H7 (cell line): Measurements from ENCODE around the gene PCSK1N. TPM values are rescaled to one million over a fixed set of nuclear protein-coding genes. Genes with fewer than 3 reads are reported as not detected.
A peak's percentile ranks its signal among the peaks of the same experiment; 100 is the strongest.

ENCODE experiments used
- DNase-seq: peaks from one replicate; pipeline ENCODE4 v3.0.0; 2012
- H3K27me3 ChIP-seq: 2 replicates; pipeline ENCODE4 v1.6.0; 2011; ENCODE audit warnings: mild to moderate bottlenecking, low read length; ENCODE audit not compliant: control insufficient read depth, insufficient read depth
- H3K36me3 ChIP-seq: replicated peaks from 2 replicates; pipeline ENCODE4 v1.5.1; 2011; ENCODE audit warnings: low read length; ENCODE audit not compliant: control insufficient read depth, insufficient read depth
- H3K4me3 ChIP-seq: 2 replicates; pipeline ENCODE4 v1.5.1; 2011; ENCODE audit warnings: low read depth, mild to moderate bottlenecking, control low read depth, low read length, moderate library complexity; ENCODE audit not compliant: insufficient read depth
- total RNA-seq: library from RNA; depleted of rRNA; stranded (reverse); fragments of >200 nt; shearing (Covaris generic); gene quantifications from 2 replicates; pipeline ENCODE4 v1.2.3, GENCODE V29; 2014; rRNA removed

The PCSK1N gene
- total RNA-seq, 1 experiment from 2014 or later = 1.6 TPM

- Histone ChIP-seq H3K27me3 (no peaks in the 10 kb centered on the region), H3K4me3 (no peak overlapping the region), H3K36me3 (no peaks in the 10 kb centered on the region)
- no peak for DNase-seq
Observed at GRCh38 chrX:48789366-48790220, 45.8 kb downstream of the PCSK1N start.

- Histone ChIP-seq H3K27me3 (no peaks in the 10 kb centered on the region), H3K36me3 (no peaks in the 10 kb centered on the region)
- peak; percentile 22 for DNase-seq
Observed at GRCh38 chrX:48787505-48788443, 47.6 kb downstream of the PCSK1N start.

GRCh38 chrX:48786825-48787504 lies 48.4 kb downstream of the PCSK1N start:
- no peak for DNase-seq
- Histone ChIP-seq H3K36me3 (no peaks in the 10 kb centered on the region), H3K4me3 (no peak overlapping the region), H3K27me3 (no peaks in the 10 kb centered on the region)

More at GRCh38 chrX:48787505-48788443, 47.6 kb downstream of the PCSK1N start:
- H3K4me3 ChIP-seq = no peak overlapping the region

- Histone ChIP-seq H3K4me3 (no peak within 1 kb of the TSS), H3K36me3 (no peaks in the 10 kb centered on the region), H3K27me3 (no peaks in the 10 kb centered on the region)
- peak; percentile 49 for DNase-seq
Observed at GRCh38 chrX:48786341-48786800, 49.0 kb downstream of the PCSK1N start, which contains the start of gene GATA1. Gene GATA1, plus strand, starts transcription at chrX:48786590. Its CDS starts 4,520 bp downstream, at chrX:48791110.

GRCh38 chrX:48785540-48786214 lies 49.7 kb downstream of the PCSK1N start:
- no peaks in the 10 kb centered on the region for H3K27me3 ChIP-seq
- H3K36me3 ChIP-seq = no peaks in the 10 kb centered on the region
- peak; percentile 31 for DNase-seq
- H3K4me3 ChIP-seq = no peak overlapping the region

GRCh38 chrX:48785186-48785539 lies 50.2 kb downstream of the PCSK1N start:
- Histone ChIP-seq H3K27me3 (no peaks in the 10 kb centered on the region), H3K36me3 (no peaks in the 10 kb centered on the region), H3K4me3 (no peak overlapping the region)
- DNase-seq = no peak

- no peaks in the 10 kb centered on the region for H3K36me3 ChIP-seq
- no peak for DNase-seq
Observed at GRCh38 chrX:48784726-48785125, 50.7 kb downstream of the PCSK1N start.

GRCh38 chrX:48782795-48783194 lies 52.6 kb downstream of the PCSK1N start:
- H3K36me3 ChIP-seq = no peaks in the 10 kb centered on the region
- peak; percentile 33 for DNase-seq
- H3K4me3 ChIP-seq = no peak overlapping the region
- no peaks in the 10 kb centered on the region for H3K27me3 ChIP-seq

More at GRCh38 chrX:48784726-48785125, 50.7 kb downstream of the PCSK1N start:
- H3K27me3 ChIP-seq = no peaks in the 10 kb centered on the region
- no peak overlapping the region for H3K4me3 ChIP-seq

- Histone ChIP-seq H3K4me3 (no peak overlapping the region), H3K27me3 (no peaks in the 10 kb centered on the region), H3K36me3 (no peaks in the 10 kb centered on the region)
- no peak for DNase-seq
Observed at GRCh38 chrX:48782216-48782615, 53.2 kb downstream of the PCSK1N start.

GRCh38 chrX:48781705-48782104 lies 53.7 kb downstream of the PCSK1N start:
- DNase-seq = no peak
- Histone ChIP-seq H3K36me3 (no peaks in the 10 kb centered on the region), H3K27me3 (no peaks in the 10 kb centered on the region), H3K4me3 (no peak overlapping the region)

Other genes starting within 250 kb of the PCSK1N start
- 24.3 and 55.1 TPM in 2 replicates for gene WDR13, start 238.1 kb downstream of the PCSK1N start, total RNA-seq
- 0.67 and 0.69 TPM in 2 replicates for gene WAS, start 151.8 kb downstream of the PCSK1N start, total RNA-seq
- 19.6 and 20.4 TPM in 2 replicates for gene SUV39H1, start 138.9 kb downstream of the PCSK1N start, total RNA-seq
- gene GLOD5, start 73.9 kb downstream of the PCSK1N start, total RNA-seq = not detected in 2 replicates
- not detected in 2 replicates for gene GATA1, start 49.0 kb downstream of the PCSK1N start, total RNA-seq
- 52.4 and 54.8 TPM in 2 replicates for gene HDAC6, start 33.5 kb downstream of the PCSK1N start, total RNA-seq
- gene ERAS, start 9.1 kb downstream of the PCSK1N start, total RNA-seq = 0.21 TPM in 1 of 2 replicates, not detected in the other
- 129 and 157 TPM in 2 replicates for gene TIMM17B, start 62.2 kb upstream of the PCSK1N start, total RNA-seq
- gene PQBP1, start 62.3 kb upstream of the PCSK1N start, total RNA-seq = 30.2 and 39.8 TPM in 2 replicates
- 12.0 and 12.3 TPM in 2 replicates for gene SLC35A2, start 76.0 kb upstream of the PCSK1N start, total RNA-seq
- gene PIM2, start 83.4 kb upstream of the PCSK1N start, total RNA-seq = 161 and 207 TPM in 2 replicates
- 32.6 and 35.1 TPM in 2 replicates for gene OTUD5, start 122.0 kb upstream of the PCSK1N start, total RNA-seq
- 0.76 and 1.00 TPM in 2 replicates for gene KCND1, start 136.2 kb upstream of the PCSK1N start, total RNA-seq
- gene GRIPAP1, start 166.7 kb upstream of the PCSK1N start, total RNA-seq = 19.9 and 23.7 TPM in 2 replicates
- gene TFE3, start 207.7 kb upstream of the PCSK1N start, total RNA-seq = 41.6 and 45.9 TPM in 2 replicates
- gene CCDC120, start 223.4 kb upstream of the PCSK1N start, total RNA-seq = 4.7 and 5.8 TPM in 2 replicates
- 6.3 and 6.7 TPM in 2 replicates for gene PRAF2, start 238.4 kb upstream of the PCSK1N start, total RNA-seq
- gene WDR45, start 244.3 kb upstream of the PCSK1N start, total RNA-seq = 28.5 and 33.6 TPM in 2 replicates